Measurements from ENCODE around the gene MRPL27. TPM values are rescaled to one million over a fixed set of nuclear protein-coding genes. Genes with fewer than 3 reads are reported as not detected.
"Not testable (repeated sequence)": the region's sequence is repeated elsewhere in the genome, so short reads cannot be mapped to it uniquely, and the experiment has no call there.

The MRPL27 gene
- polyA plus RNA-seq (ENCODE audit: insufficient read length in 12 of 12): 10 to 100 TPM in 11 of 12 donors, not detected in 1; 38.6 to 60.0 (median 52.9) TPM
- long read RNA-seq, donor 1, transcript MRPL27-201 (4 exons, 716 nt): major isoform, 47 of 64 reads
- long read RNA-seq, donor 1, partial matches to known transcripts: 14 of 64 reads
- long read RNA-seq, donor 1, other reads (novel, unspliced or antisense): 0 of 64 reads
- long read RNA-seq, donor 2, transcript MRPL27-201 (4 exons, 716 nt): major isoform, 52 of 85 reads
- long read RNA-seq, donor 2, partial matches to known transcripts: 33 of 85 reads
- long read RNA-seq, donor 2, other reads (novel, unspliced or antisense): 0 of 85 reads
- long read RNA-seq, donor 3, transcript MRPL27-201 (4 exons, 716 nt): major isoform, 35 of 46 reads
- long read RNA-seq, donor 3, partial matches to known transcripts: 10 of 46 reads
- long read RNA-seq, donor 3, other reads (novel, unspliced or antisense): 0 of 46 reads
- long read RNA-seq, donor 4, transcript MRPL27-201 (4 exons, 716 nt): major isoform, 18 of 26 reads
- long read RNA-seq, donor 4, partial matches to known transcripts: 6 of 26 reads
- long read RNA-seq, donor 4, other reads (novel, unspliced or antisense): 0 of 26 reads
- long read RNA-seq, donor 5, transcript MRPL27-201 (4 exons, 716 nt): major isoform, 84 of 97 reads
- long read RNA-seq, donor 5, partial matches to known transcripts: 11 of 97 reads
- long read RNA-seq, donor 5, other reads (novel, unspliced or antisense): 0 of 97 reads
- long read RNA-seq, donor 6, transcript MRPL27-201 (4 exons, 716 nt): major isoform, 38 of 47 reads
- long read RNA-seq, donor 6, partial matches to known transcripts: 6 of 47 reads
- long read RNA-seq, donor 6, other reads (novel, unspliced or antisense): 0 of 47 reads
- long read RNA-seq, donor 7, transcript MRPL27-201 (4 exons, 716 nt): major isoform, 20 of 36 reads
- long read RNA-seq, donor 7, partial matches to known transcripts: 14 of 36 reads
- long read RNA-seq, donor 7, other reads (novel, unspliced or antisense): 0 of 36 reads
- long read RNA-seq, donor 8, transcript MRPL27-201 (4 exons, 716 nt): major isoform, 47 of 63 reads
- long read RNA-seq, donor 8, partial matches to known transcripts: 12 of 63 reads
- long read RNA-seq, donor 8, other reads (novel, unspliced or antisense): 0 of 63 reads
- long read RNA-seq, donor 9, transcript MRPL27-201 (4 exons, 716 nt): major isoform, 29 of 48 reads
- long read RNA-seq, donor 9, partial matches to known transcripts: 19 of 48 reads
- long read RNA-seq, donor 9, other reads (novel, unspliced or antisense): 0 of 48 reads
- long read RNA-seq, donor 10, transcript MRPL27-201 (4 exons, 716 nt): major isoform, 54 of 81 reads
- long read RNA-seq, donor 10, partial matches to known transcripts: 25 of 81 reads
- long read RNA-seq, donor 10, other reads (novel, unspliced or antisense): 0 of 81 reads
- long read RNA-seq, donor 11, transcript MRPL27-201 (4 exons, 716 nt): major isoform, 40 of 64 reads
- long read RNA-seq, donor 11, partial matches to known transcripts: 23 of 64 reads
- long read RNA-seq, donor 11, other reads (novel, unspliced or antisense): 0 of 64 reads

DNA sequence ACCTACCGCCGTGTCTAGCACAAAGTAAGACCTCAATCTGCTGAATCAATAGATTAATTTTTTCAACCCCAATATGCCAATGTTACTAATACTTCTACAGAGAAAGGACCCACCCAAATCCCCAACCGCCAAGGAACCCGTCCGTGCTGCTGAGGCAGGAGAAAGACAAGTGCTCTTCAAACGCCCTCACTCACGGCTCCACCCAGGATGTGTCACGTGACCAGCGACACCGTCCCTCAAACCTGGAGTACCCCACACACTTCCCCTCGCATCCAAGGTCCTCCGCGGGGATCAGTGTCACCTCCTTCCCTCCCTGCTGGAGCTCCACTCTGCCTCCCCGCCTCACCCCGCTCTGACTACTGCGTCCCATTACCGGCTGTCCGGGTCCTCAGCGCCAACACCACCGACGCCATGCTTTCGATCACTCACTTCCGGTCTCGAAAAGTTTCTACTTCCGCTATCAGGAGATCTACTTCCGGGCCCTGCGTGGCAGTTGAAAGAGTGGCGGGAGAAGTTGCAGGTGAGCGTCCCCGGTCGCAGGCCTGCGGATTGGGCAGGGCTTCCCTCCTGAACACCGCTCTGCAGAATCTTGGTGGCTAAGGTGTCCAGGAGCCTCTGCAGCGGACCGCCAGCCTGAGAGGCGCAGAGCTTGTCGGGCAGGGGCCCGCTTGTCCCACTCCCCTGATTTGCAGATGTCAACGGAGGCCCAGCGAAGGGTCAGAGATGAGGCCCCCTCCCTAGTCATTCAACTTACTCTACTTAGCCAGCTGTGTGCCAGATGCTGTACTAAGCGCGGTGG is at the start of gene MRPL27, which contains the start of gene EME1:
TSS of gene MRPL27 (minus strand) at position 427 of the 799 bp plus-strand sequence. CDS start at position 413, 14 bp downstream.
TSS of gene EME1 (plus strand) at position 472 of the 799 bp plus-strand sequence. CDS start 1,980 bp downstream, outside the sequence.
- DNase-seq: peak; percentile 95

DNA sequence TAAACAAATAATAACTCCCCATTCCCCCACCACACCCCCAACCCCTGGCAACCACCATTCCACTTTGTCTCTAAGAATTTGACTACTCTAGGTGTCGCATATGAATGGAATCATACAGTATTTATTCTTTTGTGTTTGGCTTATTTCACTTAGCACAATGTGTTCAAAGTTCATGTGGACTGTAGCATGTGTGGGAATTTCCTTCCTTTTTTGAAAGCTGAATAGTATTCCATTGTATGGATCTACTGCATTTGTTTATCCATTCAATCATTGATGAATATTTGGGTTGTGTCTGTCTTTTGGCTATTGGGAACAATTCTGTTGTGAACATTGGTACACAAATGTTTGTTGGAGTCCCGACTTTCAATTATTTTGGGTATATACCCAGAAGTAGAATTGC is 49.8 kb upstream of the MRPL27 start:
- no peak for DNase-seq

DNA sequence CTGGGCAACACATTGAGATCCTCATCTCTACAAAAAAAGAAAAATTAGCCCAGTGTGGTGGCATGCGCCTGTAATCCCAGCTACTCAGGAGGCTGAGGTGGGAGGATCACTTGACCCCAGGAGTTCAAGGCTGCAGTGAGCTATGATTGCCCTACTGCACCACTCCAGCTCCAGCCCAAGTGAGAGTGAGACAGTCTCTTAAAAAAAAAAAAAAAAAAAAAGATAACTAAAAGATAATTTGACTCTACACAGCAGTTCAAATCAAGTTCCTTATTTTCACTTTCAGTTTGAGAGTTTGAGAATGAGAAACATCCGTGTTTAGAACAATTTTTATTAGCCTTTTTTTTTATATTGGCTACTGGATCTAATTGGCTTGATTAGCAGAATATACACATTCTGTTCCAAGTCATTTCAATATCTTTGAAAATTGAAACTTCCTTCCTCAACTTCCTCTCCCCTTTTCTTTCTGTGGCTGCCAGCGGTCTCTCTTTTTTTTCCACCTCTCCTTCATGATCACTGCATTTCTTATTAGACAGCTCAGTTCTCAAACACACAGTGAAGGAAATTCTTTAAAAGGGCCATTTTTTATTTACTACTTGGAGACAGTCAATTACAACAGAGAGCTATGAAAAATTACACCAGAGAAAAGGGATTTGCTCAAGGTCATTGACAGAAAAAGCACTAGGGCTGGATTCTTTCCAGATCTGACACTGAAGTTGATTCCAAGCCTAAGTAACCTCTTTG is 48.5 kb upstream of the MRPL27 start:
- no peak for DNase-seq

DNA sequence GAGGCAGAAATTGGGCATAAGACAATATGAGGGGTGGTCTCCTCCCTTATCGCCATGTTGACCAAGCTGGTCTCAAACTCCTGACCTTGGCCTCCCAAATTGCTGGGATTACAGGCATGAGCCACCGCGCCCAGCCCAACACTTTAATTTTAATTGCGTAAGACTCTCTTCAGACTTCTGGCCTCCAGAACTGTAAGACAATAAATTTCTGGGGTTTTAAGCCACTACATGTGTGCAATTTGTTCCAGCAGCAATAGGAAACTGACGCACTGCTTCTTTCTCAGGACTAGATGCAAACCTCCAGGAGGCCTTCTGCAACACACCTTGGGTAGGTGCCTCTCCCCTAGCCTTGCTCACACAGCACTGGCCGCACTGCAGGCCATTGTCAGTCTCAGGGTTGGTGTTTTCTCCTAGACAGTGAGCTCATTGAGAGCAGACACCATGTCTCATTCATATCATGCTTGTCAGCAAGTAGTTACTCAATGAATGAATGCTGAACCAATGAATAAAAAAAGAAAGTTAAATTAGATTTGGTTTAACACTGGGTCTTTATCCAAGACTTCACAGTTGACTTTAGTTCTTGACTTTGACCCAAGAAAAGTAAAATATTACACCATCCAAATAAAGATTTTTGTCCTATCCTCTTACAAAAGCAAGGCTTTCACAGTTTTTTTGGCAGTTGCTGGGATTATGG is 47.6 kb upstream of the MRPL27 start:
- no peak for DNase-seq

DNA sequence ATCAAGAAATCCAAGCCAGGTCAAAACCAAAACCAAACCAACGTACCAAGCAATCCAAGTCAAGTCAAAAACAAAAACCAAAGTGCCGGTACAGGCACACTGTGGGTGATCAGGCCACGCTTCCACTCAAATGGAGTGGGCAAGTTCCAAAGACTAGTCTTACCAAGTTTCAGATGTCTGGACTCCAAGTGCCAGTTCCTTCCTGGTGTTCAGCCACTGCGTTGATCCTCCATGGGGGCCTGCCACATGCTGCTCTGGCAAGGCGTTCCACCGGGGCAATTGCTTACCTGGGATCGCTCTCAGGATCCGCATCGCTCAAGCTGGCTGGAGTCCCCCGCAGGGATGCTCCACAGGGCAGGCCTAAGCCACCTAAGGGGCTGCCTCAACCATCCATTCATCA is 46.6 kb upstream of the MRPL27 start:
- not testable (repeated sequence) for DNase-seq

DNA sequence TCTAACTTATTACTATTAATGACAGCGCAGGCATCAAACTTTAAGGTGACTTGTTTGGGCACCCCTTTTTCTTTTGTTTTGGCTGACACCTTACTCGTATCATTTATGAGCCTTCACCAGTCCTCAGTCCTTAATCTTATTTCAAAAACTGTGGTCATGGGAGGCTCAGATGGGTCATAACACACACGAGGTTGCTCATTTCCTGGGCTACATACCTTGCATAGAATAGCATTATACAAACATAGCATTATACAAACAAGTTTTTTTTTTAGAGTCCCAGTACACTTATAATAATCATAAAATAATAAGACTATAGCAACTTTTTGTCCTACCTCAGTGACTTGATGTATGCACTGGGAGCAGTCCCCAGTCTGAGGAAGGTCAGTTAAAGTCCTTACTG is 41.8 kb upstream of the MRPL27 start:
- no peak for DNase-seq

DNA sequence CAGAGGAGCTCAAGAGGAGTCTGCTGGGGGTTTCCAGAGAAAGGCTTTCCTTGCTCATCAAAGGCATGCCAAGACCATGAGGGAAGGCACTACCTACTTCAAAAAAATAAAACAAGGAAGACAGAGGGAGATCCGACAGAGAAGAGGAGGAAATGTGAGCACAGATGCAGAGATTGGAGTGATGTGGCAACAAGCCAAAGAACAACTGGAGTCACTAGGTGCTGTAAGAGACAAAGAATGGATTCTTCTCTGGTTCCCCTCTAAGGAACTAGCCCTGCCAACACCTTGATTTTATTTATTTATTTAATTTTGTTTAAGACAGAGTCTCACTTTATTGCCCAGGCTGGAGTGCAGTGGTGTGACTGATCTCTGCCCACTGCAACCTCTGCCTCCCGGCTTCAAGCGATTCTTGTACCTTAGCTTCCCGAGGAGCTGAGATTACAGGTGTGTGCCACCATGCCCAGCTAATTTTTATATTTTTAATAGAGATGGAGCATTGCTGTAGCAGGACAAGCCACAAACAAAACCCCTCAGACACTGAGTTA is 39.3 kb upstream of the MRPL27 start:
- no peak for DNase-seq

DNA sequence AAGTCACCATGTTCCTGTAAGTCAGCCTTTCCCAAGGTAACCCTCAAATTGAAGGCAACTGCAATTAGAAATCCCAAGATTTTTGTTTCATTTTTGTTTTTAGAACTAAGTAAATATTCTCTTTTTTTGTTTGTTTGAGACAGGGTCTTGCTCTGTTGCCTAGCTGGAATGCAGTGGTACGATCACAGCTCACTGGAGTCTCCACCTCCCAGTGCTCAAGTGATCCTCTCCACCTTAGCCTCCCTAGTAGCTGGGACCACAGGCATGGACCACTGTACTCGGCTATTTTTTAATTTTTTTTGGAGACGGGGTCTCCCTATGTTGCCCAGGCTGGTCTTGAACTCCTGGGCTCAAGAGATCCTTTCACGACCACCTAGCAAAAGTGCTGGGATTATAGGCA is 34.9 kb upstream of the MRPL27 start:
- no peak for DNase-seq

DNA sequence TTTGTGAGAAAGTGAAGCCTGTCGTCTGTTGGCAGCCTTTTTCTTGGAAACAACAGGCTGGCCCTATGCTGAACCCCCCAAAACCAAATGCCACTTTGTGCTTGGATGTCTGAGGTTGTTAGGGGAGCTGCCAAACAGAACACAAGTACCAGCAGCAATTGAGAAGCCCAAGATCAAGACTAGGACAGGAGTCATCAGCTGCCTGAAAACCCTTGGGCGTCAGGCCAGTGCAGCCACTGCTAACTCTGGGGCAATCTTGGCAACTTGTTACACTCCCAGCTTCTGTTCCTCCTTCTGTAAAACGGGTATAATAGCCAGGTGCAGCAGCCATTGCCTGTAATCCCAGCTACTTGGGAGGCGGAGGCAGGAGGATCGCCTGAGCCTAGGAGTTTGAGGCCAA is 33.6 kb upstream of the MRPL27 start:
- no peak for DNase-seq

DNA sequence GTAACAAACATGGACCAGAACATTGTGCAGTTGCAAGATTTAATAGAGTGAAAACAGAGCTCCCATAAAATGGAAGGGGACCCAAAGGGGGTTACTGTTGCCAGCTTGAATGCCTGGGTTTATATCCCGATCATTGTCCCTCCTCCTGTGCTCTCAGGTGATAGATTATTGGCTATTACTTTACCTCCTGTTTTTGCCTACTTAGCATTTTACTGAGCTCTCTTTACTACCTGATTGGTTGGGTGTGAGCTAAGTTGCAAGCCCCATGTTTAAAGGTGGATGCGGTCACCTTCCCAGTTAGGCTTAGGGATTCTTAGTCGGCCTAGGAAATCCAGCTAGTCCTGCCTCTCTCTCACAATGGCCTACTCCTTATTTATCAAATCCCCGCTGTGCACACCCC is 32.4 kb upstream of the MRPL27 start:
- not testable (repeated sequence) for DNase-seq

DNA sequence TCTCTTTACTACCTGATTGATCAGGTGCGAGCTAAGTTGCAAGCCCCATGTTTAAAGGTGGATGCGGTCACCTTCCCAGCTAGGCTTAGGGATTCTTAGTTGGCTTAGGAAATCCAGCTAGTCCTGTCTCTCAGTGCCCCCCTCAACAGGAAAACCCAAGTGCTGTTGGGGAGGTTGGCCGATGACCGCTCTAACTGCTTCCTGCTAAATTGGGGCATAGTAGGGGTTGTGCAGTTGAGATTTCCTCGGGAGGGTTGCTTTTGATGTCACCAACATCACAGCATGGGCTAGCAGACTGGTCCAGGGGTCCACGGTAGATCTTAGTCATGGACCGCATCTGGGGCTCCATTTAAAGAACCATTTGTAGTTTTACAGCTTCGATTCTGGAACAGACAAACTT is 26.6 kb upstream of the MRPL27 start:
- not testable (repeated sequence) for DNase-seq

DNA sequence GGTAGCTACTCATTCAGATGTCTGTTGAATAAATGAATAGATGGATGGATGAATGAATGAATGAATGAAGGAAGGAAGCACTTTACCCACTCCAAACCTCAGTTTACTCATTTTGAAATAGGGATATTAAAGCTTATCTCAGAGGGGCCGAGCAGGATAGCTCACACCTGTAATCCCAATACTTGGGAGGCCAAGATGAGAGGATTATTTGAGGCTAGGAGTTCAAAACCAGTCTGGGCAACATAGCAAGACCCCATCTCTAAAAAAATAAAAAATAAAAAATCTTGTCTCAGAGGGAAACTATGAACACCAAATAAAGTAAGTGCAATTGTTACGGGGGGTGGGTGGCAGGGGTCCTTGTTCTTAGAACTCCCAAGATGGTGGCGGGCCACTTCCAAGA is 25.7 kb upstream of the MRPL27 start:
- DNase-seq: not testable (repeated sequence)

DNA sequence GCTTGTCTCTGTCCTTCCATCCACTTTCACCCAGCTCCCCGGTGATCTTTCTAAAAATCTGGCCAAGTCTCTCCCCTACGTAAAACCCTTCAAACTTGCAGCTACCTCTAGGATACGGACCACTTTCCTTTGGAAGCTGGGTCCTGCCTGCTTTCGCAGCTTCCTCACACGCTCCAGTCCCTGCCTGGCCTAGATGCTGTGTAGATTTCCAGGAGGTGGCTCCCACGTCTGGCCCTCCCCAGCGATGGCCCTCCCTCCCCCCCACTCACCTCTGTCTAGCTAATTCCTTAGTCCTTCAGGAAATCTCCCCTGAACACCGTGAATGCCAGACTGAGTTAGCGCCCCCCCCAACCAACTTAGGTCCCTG is 24.9 kb upstream of the MRPL27 start:
- no peak for DNase-seq

DNA sequence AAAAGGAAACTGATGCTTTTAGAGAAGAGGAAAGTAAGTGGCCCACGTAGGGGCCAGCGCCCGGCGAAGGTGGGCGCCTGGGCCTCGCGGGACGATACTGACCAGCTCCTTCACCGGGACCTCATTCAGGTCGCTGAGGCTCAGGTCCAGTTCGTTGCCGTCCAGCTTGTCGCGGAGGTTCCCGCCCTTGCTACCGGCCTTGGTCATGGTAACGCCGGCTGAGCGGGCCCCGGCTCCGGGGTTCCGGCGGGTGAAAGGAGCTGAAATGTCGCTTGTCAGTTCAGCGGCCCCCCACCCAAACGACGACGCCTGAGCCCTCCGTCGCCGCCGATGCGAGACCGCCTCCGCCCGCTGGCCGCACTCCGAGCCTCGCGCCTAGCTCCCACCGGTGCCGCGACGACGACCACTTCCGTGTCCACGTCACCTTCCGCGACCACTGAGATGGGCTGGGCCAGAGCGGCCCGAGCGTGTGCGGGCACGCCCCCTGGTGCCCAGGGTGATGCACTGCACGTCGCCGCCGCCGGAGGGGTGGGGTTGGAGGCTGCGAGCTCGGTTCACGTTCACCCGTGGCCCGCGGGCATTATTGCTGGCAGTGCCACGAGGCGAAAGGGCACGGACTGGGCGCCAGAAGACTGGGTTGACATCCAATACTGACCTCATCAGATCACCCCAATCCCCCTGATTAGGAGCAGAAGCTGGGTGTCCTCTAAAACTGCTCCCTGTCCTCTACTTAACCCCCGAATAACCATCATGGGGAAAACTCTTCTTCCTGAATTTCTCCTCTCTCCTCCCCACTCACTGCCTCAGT is 24.3 kb upstream of the MRPL27 start, which contains the start of gene LRRC59:
TSS of gene LRRC59 (minus strand) at position 413 of the 808 bp plus-strand sequence. CDS start at position 207, 206 bp downstream.
- DNase-seq: peak; percentile 92

DNA sequence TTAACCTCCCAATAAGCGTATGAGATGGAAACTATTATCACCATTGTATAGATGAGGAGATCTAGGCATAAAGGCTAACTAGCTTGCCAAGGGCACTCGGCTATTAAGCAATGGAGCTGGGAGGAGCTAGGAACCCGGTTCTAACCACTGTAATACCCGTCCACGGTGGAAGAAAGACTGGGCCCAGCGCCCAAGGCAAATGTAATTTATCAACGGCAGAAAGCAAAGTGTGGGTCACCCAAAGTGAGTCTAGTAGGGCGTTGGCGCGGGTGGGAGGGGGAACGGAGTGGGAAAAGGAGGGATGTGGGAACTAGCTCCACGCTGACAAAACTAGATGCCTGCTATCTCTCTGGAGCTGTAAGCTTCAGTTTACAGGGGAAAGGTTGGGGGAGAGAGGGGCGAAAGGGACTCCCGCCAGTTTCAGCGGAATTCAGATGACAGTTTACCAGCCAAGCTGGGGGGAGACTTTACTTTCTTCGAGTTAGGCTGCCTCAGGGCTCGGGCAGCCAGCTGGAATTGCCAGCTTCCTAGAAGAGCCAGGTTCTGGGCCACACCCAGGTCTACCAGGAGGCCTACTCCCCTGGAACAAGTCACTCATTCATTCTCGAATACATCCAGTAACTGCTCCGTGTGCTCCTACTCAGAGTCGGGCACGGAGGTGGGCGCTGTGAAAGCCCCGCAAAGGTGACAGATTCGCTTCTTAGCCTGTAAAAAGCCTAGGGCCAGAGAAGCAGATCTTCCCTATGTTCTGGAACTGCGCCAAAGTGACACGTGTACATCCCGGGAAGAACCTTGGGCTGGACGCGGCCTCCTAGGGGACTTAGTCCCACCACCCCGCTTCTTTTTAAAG is 23.5 kb upstream of the MRPL27 start:
- DNase-seq: peak; percentile 52

DNA sequence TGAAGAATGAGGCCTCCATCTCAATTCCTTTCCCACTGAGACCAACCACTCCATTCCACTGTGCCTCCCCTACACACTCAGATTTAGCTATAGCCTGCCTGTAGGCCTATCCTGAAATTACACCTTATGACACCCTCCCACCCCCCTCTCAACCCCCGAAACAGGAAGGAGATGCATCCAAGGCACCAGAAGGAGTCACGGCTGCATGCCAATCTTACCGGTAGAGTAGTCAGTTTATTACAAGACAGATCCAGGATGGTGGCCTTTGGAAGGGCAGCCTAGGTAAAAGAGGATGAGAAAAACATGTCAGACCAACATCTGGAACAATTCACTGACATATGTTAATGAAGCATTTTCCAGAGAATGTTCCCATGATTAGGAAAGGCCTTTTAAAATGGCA is 21.7 kb upstream of the MRPL27 start:
- no peak for DNase-seq

DNA sequence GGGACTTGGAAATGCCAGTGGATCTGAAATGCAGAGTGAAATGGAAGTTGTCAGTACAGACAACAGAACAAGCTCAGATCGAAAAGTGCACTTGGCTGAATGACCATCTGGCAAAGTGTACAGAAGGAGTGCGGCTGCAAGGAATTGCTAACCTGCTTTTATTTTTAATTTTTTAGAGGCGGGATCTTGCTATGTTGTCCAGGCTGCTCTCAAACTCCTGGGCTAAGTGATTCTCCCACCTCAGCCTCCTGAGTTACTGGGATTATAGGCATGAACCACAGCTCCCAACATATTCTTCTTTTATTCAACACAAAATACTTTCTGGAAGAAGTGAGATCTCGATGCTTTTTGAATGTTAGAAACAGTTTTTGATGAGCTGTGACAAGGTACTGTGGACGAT is 20.7 kb upstream of the MRPL27 start:
- DNase-seq: no peak
